GM23248 (cell line): ENCODE data around the gene SPPL3. TPM values are rescaled to one million over a fixed set of nuclear protein-coding genes. Genes with fewer than 3 reads are reported as not detected.

ENCODE experiments used
- DNase-seq: peaks from one replicate; pipeline ENCODE4 v3.0.0-alpha.2; 2015
- H2AFZ ChIP-seq: fragments of 200-600 bp; sonication (generic); 2 replicates; pipeline ENCODE4 v1.6.1; 2016; ENCODE audit warnings: antibody characterized with exemption
- H3F3A ChIP-seq: fragments of 200-600 bp; sonication (generic); 2 replicates; pipeline ENCODE4 v1.6.1; 2016; ENCODE audit warnings: mild to moderate bottlenecking, antibody characterized with exemption, mixed run types; ENCODE audit not compliant: insufficient read depth
- H3K27ac ChIP-seq: fragments of 200-600 bp; sonication (generic); 2 replicates; pipeline ENCODE4 v1.5.1; 2016; ENCODE audit warnings: mild to moderate bottlenecking
- H3K27me3 ChIP-seq: fragments of 200-600 bp; sonication (generic); replicated peaks from 2 replicates; pipeline ENCODE4 v1.6.1; 2016; ENCODE audit warnings: mild to moderate bottlenecking; ENCODE audit not compliant: insufficient read depth
- H3K36me3 ChIP-seq: fragments of 200-600 bp; sonication (generic); 2 replicates; pipeline ENCODE4 v1.6.1; 2016; ENCODE audit warnings: low read depth, mild to moderate bottlenecking
- H3K4me1 ChIP-seq: fragments of 200-600 bp; sonication (generic); 2 replicates; pipeline ENCODE4 v1.6.1; 2016; ENCODE audit warnings: mild to moderate bottlenecking; ENCODE audit not compliant: insufficient read depth
- H3K4me2 ChIP-seq: fragments of 200-600 bp; sonication (generic); one replicate; pipeline ENCODE4 v1.6.1; 2016; ENCODE audit warnings: mild to moderate bottlenecking; ENCODE audit not compliant: unreplicated experiment
- H3K4me3 ChIP-seq: fragments of 200-600 bp; sonication (generic); 2 replicates; pipeline ENCODE4 v1.5.1; 2016; ENCODE audit warnings: mild to moderate bottlenecking
- H3K79me2 ChIP-seq: fragments of 200-600 bp; sonication (generic); 2 replicates; pipeline ENCODE4 v1.6.1; 2016; ENCODE audit warnings: mild to moderate bottlenecking; ENCODE audit not compliant: insufficient read depth
- H3K9ac ChIP-seq: fragments of 200-600 bp; sonication (generic); 2 replicates; pipeline ENCODE4 v1.6.1; 2016; ENCODE audit warnings: mild to moderate bottlenecking
- H3K9me2 ChIP-seq: fragments of 200-600 bp; sonication (generic); 2 replicates; pipeline ENCODE4 v1.6.1; 2016; ENCODE audit warnings: mixed run types, mild to moderate bottlenecking, moderate library complexity; ENCODE audit not compliant: insufficient read depth
- H3K9me3 ChIP-seq: fragments of 200-600 bp; sonication (generic); one replicate; pipeline ENCODE4 v1.6.1; 2017; ENCODE audit warnings: low read depth
- H4K20me1 ChIP-seq: fragments of 200-600 bp; sonication (generic); 2 replicates; pipeline ENCODE4 v1.6.0; 2016; ENCODE audit not compliant: insufficient read depth
- EZH2 ChIP-seq: fragments of 200-600 bp; sonication (generic); IDR thresholded peaks from 2 replicates; pipeline ENCODE4 v1.6.1; 2018; ENCODE audit warnings: antibody characterized with exemption, mild to moderate bottlenecking; ENCODE audit not compliant: insufficient read depth, poor library complexity, severe bottlenecking
- EZH2phosphoT487 ChIP-seq: fragments of 200-600 bp; sonication (generic); IDR thresholded peaks from 2 replicates; pipeline ENCODE4 v1.6.1; 2018; ENCODE audit warnings: antibody characterized with exemption, moderate library complexity, mild to moderate bottlenecking, low read depth; ENCODE audit not compliant: insufficient read depth
- WGBS, 2 experiments: methylation state at CpG; one replicate each; pipeline ENCODE4 v1.1.6; 2015 to 2017; ENCODE audit warnings: low lambda C conversion rate in 2 of 2, low coverage in 1 of 2; ENCODE audit errors: missing lambda C conversion rate in 2 of 2; 5-methylcytosine and 5-hydroxymethylcytosine counted together
- in situ Hi-C: fragments of 300-500 bp; cut with MboI; formaldehyde crosslinking; loops from 2 replicates; pipeline ENCODE4 v1.15.0; 2020
- polyA plus RNA-seq: library from polyadenylated mRNA; unstranded; fragments of >200 nt; fragmentation: Nextera tagmentation; extraction: Ambion mirVana; gene quantifications from 2 replicates; pipeline ENCODE4 v1.2.1, GENCODE V29; 2016
- total RNA-seq: library from RNA; depleted of rRNA; stranded (reverse); fragments of >200 nt; shearing (Covaris generic); gene quantifications from 2 replicates; pipeline ENCODE4 v1.2.3, GENCODE V29; 2014

SPPL3 gene
- total and polyA plus RNA-seq, 2 experiments from 2014 or later: 8.1 to 24.8 TPM

GRCh38 chr12:120810021-120810420 is 94.1 kb downstream of the SPPL3 start:
- WGBS, 2 experiments: 97 to 99% methylated on average over 3 of the region's 3 CpGs
- H2AFZ ChIP-seq: no peak overlapping the region
- no peak overlapping the region for H3K4me2 ChIP-seq
- H4K20me1 ChIP-seq: 0 out of 2 replicates have a peak, but pooled peaks cover 5% of the 10 kb centered on the region
- H3K79me2 ChIP-seq: peaks cover 45% of the 10 kb centered on the region
- H3K9me2 ChIP-seq: no peaks in the 10 kb centered on the region
- H3K27ac ChIP-seq: no peak overlapping the region
- DNase-seq: no peak
- in situ Hi-C loops: no loop called here
- TF ChIP-seq EZH2: no peak
- TF ChIP-seq EZH2phosphoT487: no peak
- 0 out of 2 replicates have a peak, but pooled peaks cover 3% of the 10 kb centered on the region for H3K36me3 ChIP-seq
- H3K9me3 ChIP-seq: no peaks in the 10 kb centered on the region
- H3F3A ChIP-seq: no peaks in the 10 kb centered on the region
- no peak overlapping the region for H3K9ac ChIP-seq
- H3K4me3 ChIP-seq: no peak overlapping the region
- H3K27me3 ChIP-seq: no peaks in the 10 kb centered on the region
- no peaks in the 10 kb centered on the region for H3K4me1 ChIP-seq

DNA sequence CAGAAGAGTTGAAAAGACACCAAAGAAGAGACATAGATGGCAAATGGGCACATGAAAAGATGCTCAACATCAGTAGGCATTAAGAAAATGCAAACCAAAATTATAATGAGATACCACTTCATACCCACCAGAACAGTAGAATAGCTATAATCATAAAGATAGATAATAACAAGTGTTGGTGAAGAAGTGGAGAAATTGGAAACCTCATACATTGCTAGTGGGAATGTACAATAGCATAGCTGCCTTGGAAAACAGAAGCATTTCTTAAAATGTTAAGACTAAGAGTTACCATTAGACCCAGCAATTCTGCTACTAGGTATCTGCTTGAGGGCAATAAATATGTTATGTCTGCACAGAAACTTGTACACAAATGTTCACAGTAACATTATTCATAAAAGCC is 99.7 kb downstream of the SPPL3 start:
- Histone ChIP-seq H3K27ac (no peak overlapping the region), H3K9me3 (no peaks in the 10 kb centered on the region), H3K36me3 (no peaks in the 10 kb centered on the region), H3K4me1 (no peaks in the 10 kb centered on the region), H3K9me2 (no peaks in the 10 kb centered on the region), H3F3A (no peaks in the 10 kb centered on the region), H2AFZ (no peak overlapping the region), H3K27me3 (no peaks in the 10 kb centered on the region), H3K9ac (no peak overlapping the region), H4K20me1 (peaks cover 6% of the 10 kb centered on the region; the same call in 1 of the 2 replicates), H3K4me3 (no peak overlapping the region), H3K4me2 (no peak overlapping the region), H3K79me2 (peaks cover 30% of the 10 kb centered on the region; the same call in 1 of the 2 replicates)
- in situ Hi-C loops: no loop called here
- TF ChIP-seq EZH2phosphoT487: no peak
- TF ChIP-seq EZH2: no peak
- DNase-seq: no peak

DNA sequence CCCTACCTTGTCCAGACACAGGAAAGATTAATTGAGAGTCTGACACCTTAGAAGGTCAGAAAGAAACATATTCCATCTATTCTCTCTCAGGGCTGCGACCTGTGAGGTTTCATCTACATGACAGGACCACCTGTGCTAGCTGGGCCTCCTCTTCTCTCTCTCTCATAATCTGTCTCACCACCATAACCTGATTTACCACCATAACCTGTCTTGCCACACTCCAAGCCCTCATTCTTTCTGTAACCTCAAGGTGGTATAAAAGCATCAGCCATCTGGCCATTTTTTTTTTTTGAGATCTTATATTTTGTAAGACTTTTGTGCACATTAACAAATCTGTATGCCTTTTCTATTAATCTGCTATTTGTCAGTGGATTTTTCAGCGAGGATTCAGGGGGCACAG is 103.0 kb downstream of the SPPL3 start:
- no peaks in the 10 kb centered on the region for H3F3A ChIP-seq
- peaks cover 6% of the 10 kb centered on the region; the same call in 1 of the 2 replicates for H4K20me1 ChIP-seq
- H3K27ac ChIP-seq: no peak overlapping the region
- H3K4me1 ChIP-seq: no peaks in the 10 kb centered on the region
- DNase-seq: no peak
- 96 to 100% methylated on average over 2 of the region's 2 CpGs for WGBS, 2 experiments
- no peaks in the 10 kb centered on the region for H3K36me3 ChIP-seq
- H3K9ac ChIP-seq: no peak overlapping the region
- no peaks in the 10 kb centered on the region for H3K27me3 ChIP-seq
- no peaks in the 10 kb centered on the region for H3K9me3 ChIP-seq
- no peak overlapping the region for H3K4me3 ChIP-seq
- no peak overlapping the region for H2AFZ ChIP-seq
- no peak overlapping the region for H3K4me2 ChIP-seq
- H3K9me2 ChIP-seq: no peaks in the 10 kb centered on the region
- in situ Hi-C loops: no loop called here
- peaks cover 38% of the 10 kb centered on the region for H3K79me2 ChIP-seq
- no peak for TF ChIP-seq EZH2
- no peak for TF ChIP-seq EZH2phosphoT487

DNA sequence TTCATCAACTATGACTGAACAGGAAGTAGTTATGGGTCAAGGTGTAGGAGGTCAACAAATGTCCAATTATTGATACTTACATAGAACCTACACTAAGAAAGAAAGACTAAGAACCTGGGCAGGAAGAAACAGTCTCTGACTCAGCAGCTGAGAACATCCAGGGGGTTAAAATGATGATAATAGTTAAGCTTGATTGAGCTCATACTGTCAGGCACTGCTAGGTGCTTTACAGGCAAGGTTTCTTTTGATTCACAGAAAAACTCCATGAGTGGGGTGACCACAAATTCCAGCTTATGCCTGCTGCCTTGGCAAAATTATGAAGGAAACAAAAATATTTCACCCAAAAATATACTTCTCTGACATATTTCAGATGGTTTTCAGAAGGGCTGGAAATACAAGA is 103.5 kb downstream of the SPPL3 start:
- no peaks in the 10 kb centered on the region for H3K9me2 ChIP-seq
- no peak overlapping the region for H2AFZ ChIP-seq
- DNase-seq: no peak
- no peaks in the 10 kb centered on the region for H3K27me3 ChIP-seq
- H3K9me3 ChIP-seq: no peaks in the 10 kb centered on the region
- H4K20me1 ChIP-seq: peaks cover 6% of the 10 kb centered on the region; the same call in 1 of the 2 replicates
- in situ Hi-C loops: no loop called here
- no peak overlapping the region for H3K4me3 ChIP-seq
- peaks cover 4% of the 10 kb centered on the region; the same call in 1 of the 2 replicates for H3K36me3 ChIP-seq
- H3K4me1 ChIP-seq: no peaks in the 10 kb centered on the region
- H3K27ac ChIP-seq: no peak overlapping the region
- no peaks in the 10 kb centered on the region for H3F3A ChIP-seq
- H3K9ac ChIP-seq: no peak overlapping the region
- peaks cover 38% of the 10 kb centered on the region for H3K79me2 ChIP-seq
- H3K4me2 ChIP-seq: no peak overlapping the region
- TF ChIP-seq EZH2phosphoT487: no peak
- no peak for TF ChIP-seq EZH2
